K562 (cell line): ENCODE measurements around the gene PLAC1. TPM values are rescaled to one million over a fixed set of nuclear protein-coding genes. Genes with fewer than 3 reads are reported as not detected.

Experiments used
- ATAC-seq: fragments of 200-7000 bp; cut with Tn5 transposase; 3 replicates; pipeline ENCODE4 v1.9.1; 2020; ENCODE audit warnings: moderate library complexity
- BruUV-seq: library from RNA; stranded (reverse); fragments of 400-500 nt; replicated peaks from 2 replicates; lab custom pipeline; 2021; lab: Mats Ljungman, UMichigan
- CTCF ChIA-PET: fragments of 300-600 bp; formaldehyde crosslinking; extraction: SDS; loops from one replicate; lab custom pipeline; 2021; ENCODE audit warnings: low intra/inter-chr PET ratio; lab: Yijun Ruan, JAX
- POLR2A ChIA-PET: fragments of 300-600, 350-650 bp; sonication (Branson Sonifier 250); formaldehyde crosslinking; extraction: SDS; loops from one replicate; lab custom pipeline; 2021; ENCODE audit warnings: antibody characterized with exemption, inconsistent platforms; lab: Yijun Ruan, JAX
- DNase-seq, 4 experiments: peaks; one replicate each; pipeline versions ENCODE4 v3.0.0 to v3.0.0-alpha.2; 2011 to 2018; ENCODE audit warnings: low spot score in 3 of 4, mixed read lengths in 3 of 4; ENCODE audit errors: extremely low read depth in 1 of 4
- FAIRE-seq: peaks from 2 replicates; lab custom pipeline; 2011; peaks lifted over from hg19 to GRCh38; lab: Jason Lieb, UNC
- H2AFZ ChIP-seq: 2 replicates; pipeline ENCODE4 v1.6.0; 2011; ENCODE audit warnings: low read depth, low read length, control low read depth, inconsistent platforms
- H3K27ac ChIP-seq: fragments of 200-600 bp; 3 replicates; pipeline ENCODE4 v1.8.0; 2011; ENCODE audit warnings: low read depth, mild to moderate bottlenecking, control low read depth, inconsistent platforms, low read length, moderate library complexity, mixed read lengths; ENCODE audit errors: extremely low read depth
- H3K27me3 ChIP-seq, 2 experiments: fragments of 300-600 bp in 1 of 2; 2 replicates in 1 of 2; 3 replicates in 1 of 2; pipeline versions ENCODE4 v1.6.0 to v1.8.0; 2011; ENCODE audit warnings: inconsistent platforms in 2 of 2, low read length in 2 of 2, mild to moderate bottlenecking in 1 of 2, mixed read lengths in 1 of 2, moderate library complexity in 1 of 2; ENCODE audit not compliant: control insufficient read depth in 2 of 2, insufficient read depth in 2 of 2
- H3K36me3 ChIP-seq: fragments of 300-600 bp; 3 replicates; pipeline ENCODE4 v1.8.0; 2011; ENCODE audit warnings: mild to moderate bottlenecking, low read length, inconsistent platforms; ENCODE audit not compliant: control insufficient read depth, insufficient read depth
- H3K4me1 ChIP-seq, 2 experiments: fragments of 200-600 bp in 1 of 2; replicated peaks in 1 of 2; 2 replicates in 1 of 2; 3 replicates in 1 of 2; pipeline versions ENCODE4 v1.5.1 to v1.8.0; 2011; ENCODE audit warnings: inconsistent platforms in 2 of 2, low read length in 2 of 2, mild to moderate bottlenecking in 1 of 2, mixed read lengths in 1 of 2, moderate library complexity in 1 of 2; ENCODE audit not compliant: control insufficient read depth in 2 of 2, insufficient read depth in 2 of 2
- H3K4me2 ChIP-seq: 2 replicates; pipeline ENCODE4 v1.6.1; 2011; ENCODE audit warnings: low read length, control low read depth, inconsistent platforms, mixed read lengths; ENCODE audit not compliant: insufficient read depth
- H3K4me3 ChIP-seq: fragments of 200-600 bp; sonication (generic), shearing (Covaris generic); 2 replicates; pipeline ENCODE4 v1.5.1; 2016; ENCODE audit warnings: control low read depth, inconsistent platforms
- H3K79me2 ChIP-seq: fragments of 200-600 bp; 3 replicates; pipeline ENCODE4 v1.8.0; 2011; ENCODE audit warnings: low read length, inconsistent platforms; ENCODE audit not compliant: control insufficient read depth, insufficient read depth
- H3K9ac ChIP-seq, 2 experiments: 2 replicates each; pipeline versions ENCODE4 v1.6.0 to v1.6.1; 2011; ENCODE audit warnings: low read depth in 2 of 2, low read length in 2 of 2, control low read depth in 1 of 2, inconsistent platforms in 1 of 2, mild to moderate bottlenecking in 1 of 2, mixed read lengths in 1 of 2; ENCODE audit not compliant: insufficient read depth in 1 of 2
- H3K9me1 ChIP-seq: one replicate; pipeline ENCODE4 v1.6.0; 2011; ENCODE audit warnings: inconsistent platforms, mild to moderate bottlenecking, low read length, moderate library complexity; ENCODE audit not compliant: control insufficient read depth, insufficient read depth
- H3K9me3 ChIP-seq: replicated peaks from 2 replicates; pipeline ENCODE4 v1.5.1; 2011; ENCODE audit warnings: low read depth, low read length, inconsistent platforms; ENCODE audit not compliant: control insufficient read depth, insufficient read depth
- H4K20me1 ChIP-seq: replicated peaks from 2 replicates; pipeline ENCODE4 v1.6.1; 2011; ENCODE audit warnings: low read length, inconsistent platforms, mixed read lengths; ENCODE audit not compliant: control insufficient read depth, insufficient read depth
- BCOR ChIP-seq: fragments of 450-650 bp; IDR thresholded peaks from 2 replicates; pipeline ENCODE4 v1.6.1; 2016
- DLX4 ChIP-seq: fragments of 250-450 bp; sonication (Bioruptor Pico); IDR thresholded peaks from 2 replicates; pipeline ENCODE4 v1.6.1; 2021; ENCODE audit warnings: mild to moderate bottlenecking
- GATAD2B ChIP-seq: fragments of 450-650 bp; IDR thresholded peaks from 2 replicates; pipeline ENCODE4 v1.6.1; 2017; ENCODE audit warnings: mild to moderate bottlenecking, borderline replicate concordance
- HOXB6 ChIP-seq: fragments of 250-450 bp; sonication (Bioruptor Pico); IDR thresholded peaks from 2 replicates; pipeline ENCODE4 v1.5.1; 2022; ENCODE audit warnings: mild to moderate bottlenecking, borderline replicate concordance
- NFIX ChIP-seq: fragments of 250-450 bp; sonication (Bioruptor Pico); IDR thresholded peaks from 2 replicates; pipeline ENCODE4 v1.4.0; 2020; ENCODE audit warnings: low read depth, mild to moderate bottlenecking, moderate library complexity
- RBBP5 ChIP-seq: fragments of 200-600 bp; sonication (generic); IDR thresholded peaks from 2 replicates; pipeline ENCODE4 v1.6.1; 2012; ENCODE audit warnings: borderline replicate concordance, mild to moderate bottlenecking, low read length, control low read depth, inconsistent platforms; ENCODE audit not compliant: insufficient read depth, poor library complexity, severe bottlenecking
- TFE3 ChIP-seq: fragments of 450-650 bp; formaldehyde crosslinking; IDR thresholded peaks from 2 replicates; pipeline ENCODE4 v1.4.0; 2020; ENCODE audit warnings: mild to moderate bottlenecking, mixed read lengths
- ZFP36 ChIP-seq: fragments of 150-350 bp; IDR thresholded peaks from 2 replicates; pipeline ENCODE4 v1.6.1; 2018; ENCODE audit warnings: low read length, low read depth; ENCODE audit not compliant: partially characterized antibody
- ZNF224 ChIP-seq: sonication (generic); formaldehyde crosslinking; IDR thresholded peaks from 2 replicates; pipeline ENCODE4 v1.8.0; 2022; ENCODE audit warnings: mild to moderate bottlenecking, missing genetic modification reagents
- whole genome bisulfite sequencing: fragments of 100-300 bp; shearing (Covaris generic); methylation state at CpG from one replicate; pipeline ENCODE4 v1.1.6; 2016; ENCODE audit warnings: low coverage, mixed read lengths; ENCODE audit not compliant: insufficient coverage; ENCODE audit errors: missing lambda C conversion rate; 5-methylcytosine and 5-hydroxymethylcytosine counted together
- in situ Hi-C: fragments of 300-500 bp; cut with MboI; formaldehyde crosslinking; loops from 4 replicates; pipeline ENCODE4 v1.15.0; 2018; ENCODE audit warnings: inconsistent platforms, mixed read lengths
- intact Hi-C: fragments of 100-400 bp; cut with micrococcal nuclease; formaldehyde crosslinking; loops from 2 replicates; pipeline ENCODE4 v1.14.2; 2022
- polyA plus RNA-seq, 8 experiments: library from polyadenylated mRNA; depleted of rRNA in 4 of 8; stranded (reverse) in 5 of 8; unstranded in 3 of 8; fragments of >200 nt; fragmentation: Nextera tagmentation in 2 of 8; fragmentation: Illumina TruSeq in 1 of 8; extraction: Ambion mirVana in 2 of 8; extraction: Trizol in 1 of 8; gene quantifications; 2 replicates each; pipeline versions ENCODE4 v1.2.1 to v1.2.3, GENCODE V29; 2011 to 2014; ENCODE audit warnings: inconsistent platforms in 1 of 8, missing spikeins in 1 of 8
- total RNA-seq, 7 experiments: library from RNA; depleted of rRNA in 6 of 7; stranded (reverse); fragments of >200 nt in 6 of 7; fragmentation: Illumina TruSeq in 2 of 7; extraction: Trizol in 2 of 7; gene quantifications; 2 replicates each; pipeline versions ENCODE4 v1.2.1 to v1.2.3, GENCODE V29; 2011 to 2021; ENCODE audit warnings: low replicate concordance in 1 of 7

PLAC1 gene
- total and polyA plus RNA-seq, 9 of the 15 experiments (the other 6 are each of a cell fraction or from before 2014, with no cell fraction given), result 0.82 to 9.1 (median 1.7) TPM

GRCh38 chrX:134679221-134679620, 20.9 kb upstream of the PLAC1 start:
- H3K27ac ChIP-seq, result no peak overlapping the region
- intact Hi-C loops, result no loop called here
- DNase-seq (no peak), ATAC-seq (no peak), FAIRE-seq (no peak)
- CTCF ChIA-PET, result no interaction called here
- H3K9me1 ChIP-seq, result no peaks in the 10 kb centered on the region
- no peaks in the 10 kb centered on the region for H3K36me3 ChIP-seq
- no TSS peak for BruUV-seq
- H4K20me1 ChIP-seq, result no peaks in the 10 kb centered on the region
- H2AFZ ChIP-seq, result no peak overlapping the region
- TF ChIP-seq ZNF224 (no peak), RBBP5 (no peak), HOXB6 (CRISPR knock-in tag) (no peak), DLX4 (CRISPR knock-in tag) (no peak)
- no peaks in the 10 kb centered on the region for H3K79me2 ChIP-seq
- H3K4me2 ChIP-seq, result no peak overlapping the region
- in situ Hi-C loops, result no loop called here
- POLR2A ChIA-PET, result interaction anchor here (0.7 to 1.0 kb wide), 2 partner anchors 37 to 98 kb away, joined by 3 read pairs; no protein-coding TSS in a partner anchor
- no peaks in the 10 kb centered on the region for H3K9me3 ChIP-seq
- WGBS, result 10% methylated on average over 5 of the region's 5 CpGs
- no peaks in the 10 kb centered on the region for H3K4me1 ChIP-seq
- no peak overlapping the region for H3K9ac ChIP-seq
- no peaks in the 10 kb centered on the region for H3K27me3 ChIP-seq
- H3K4me3 ChIP-seq, result no peak overlapping the region

- ATAC-seq (no peak), DNase-seq (no peak), FAIRE-seq (no peak)
- Histone ChIP-seq H3K79me2 (no peaks in the 10 kb centered on the region), H3K4me1 (no peaks in the 10 kb centered on the region), H3K36me3 (no peaks in the 10 kb centered on the region), H3K4me2 (no peak overlapping the region), H2AFZ (no peak overlapping the region), H3K9ac (no peak overlapping the region), H4K20me1 (no peaks in the 10 kb centered on the region), H3K4me3 (no peak overlapping the region), H3K9me1 (no peaks in the 10 kb centered on the region), H3K27me3 (no peaks in the 10 kb centered on the region), H3K9me3 (no peaks in the 10 kb centered on the region), H3K27ac (no peak overlapping the region)
- BruUV-seq, result no TSS peak
- ChIA-PET POLR2A (interaction anchor here (1.1 kb wide), 1 partner anchor 8 kb away, joined by 3 read pairs; no protein-coding TSS in a partner anchor), CTCF (no interaction called here)
- in situ Hi-C loops, result no loop called here
- intact Hi-C loops, result no loop called here
- WGBS, result 13% methylated on average over 4 of the region's 4 CpGs
- TF ChIP-seq TFE3 (CRISPR knock-in tag), result no peak
- peak; percentile 96 for TF ChIP-seq ZFP36
- no peak for TF ChIP-seq NFIX
- TF ChIP-seq GATAD2B, result no peak
- peak; percentile 29; the same call in 1 of the 2 replicates for TF ChIP-seq BCOR
These were observed 19.1 kb upstream of the PLAC1 start for GRCh38 chrX:134677332-134677731.
